SU-DHL-6 (cell line): ENCODE data around the gene CD200.

Source experiments
- H2AFZ ChIP-seq: fragments of 200-600 bp; sonication (generic); 2 replicates; pipeline ENCODE4 v1.6.1; 2014; ENCODE audit warnings: low read depth, mild to moderate bottlenecking, moderate library complexity, mixed read lengths, antibody characterized with exemption, low read length; ENCODE audit not compliant: severe bottlenecking
- H3F3A ChIP-seq: fragments of 200-600 bp; shearing (Covaris generic); 2 replicates; pipeline ENCODE4 v1.6.0; 2016; ENCODE audit warnings: antibody characterized with exemption, mild to moderate bottlenecking; ENCODE audit not compliant: insufficient read depth
- H3K27ac ChIP-seq: fragments of 200-600 bp; sonication (generic); 2 replicates; pipeline ENCODE4 v1.5.1; 2016; ENCODE audit warnings: low read depth, mild to moderate bottlenecking, low read length, moderate library complexity, mixed read lengths
- H3K27me3 ChIP-seq: fragments of 200-600 bp; sonication (generic), shearing (Covaris generic); 2 replicates; pipeline ENCODE4 v1.6.0; 2014; ENCODE audit warnings: mild to moderate bottlenecking, low read length
- H3K36me3 ChIP-seq: fragments of 200-600 bp; sonication (generic); 2 replicates; pipeline ENCODE4 v1.6.1; 2014; ENCODE audit warnings: mild to moderate bottlenecking, low read length, mixed read lengths
- H3K4me2 ChIP-seq: fragments of 300-600, 200-600 bp; shearing (Covaris generic), sonication (generic); 2 replicates; pipeline ENCODE4 v1.6.0; 2014; ENCODE audit warnings: low read length, low read depth, mild to moderate bottlenecking; ENCODE audit not compliant: poor library complexity, severe bottlenecking
- H3K4me3 ChIP-seq: fragments of 200-600 bp; sonication (generic); 2 replicates; pipeline ENCODE4 v1.5.1; 2014; ENCODE audit warnings: antibody characterized with exemption, low read length, mild to moderate bottlenecking, mixed read lengths; ENCODE audit not compliant: insufficient read depth, poor library complexity, severe bottlenecking
- H3K79me2 ChIP-seq: fragments of 200-600 bp; sonication (generic); 2 replicates; pipeline ENCODE4 v1.6.1; 2014; ENCODE audit warnings: mild to moderate bottlenecking, low read length, moderate library complexity; ENCODE audit not compliant: insufficient read depth
- H3K9ac ChIP-seq: fragments of 200-600 bp; sonication (generic); 2 replicates; pipeline ENCODE4 v1.7.0; 2014; ENCODE audit warnings: mild to moderate bottlenecking, low read length
- H3K9me2 ChIP-seq: fragments of 200-600 bp; sonication (generic); replicated peaks from 2 replicates; pipeline ENCODE4 v1.6.1; 2014; ENCODE audit warnings: low read length; ENCODE audit not compliant: insufficient read depth
- H3K9me3 ChIP-seq: fragments of 200-600 bp; sonication (generic); 2 replicates; pipeline ENCODE4 v1.6.1; 2014; ENCODE audit warnings: low read length, mixed read lengths; ENCODE audit not compliant: insufficient read depth
- H4K20me1 ChIP-seq: fragments of 200-600 bp; sonication (generic); 2 replicates; pipeline ENCODE4 v1.6.1; 2014; ENCODE audit warnings: low read depth, mild to moderate bottlenecking, antibody characterized with exemption, low read length, moderate library complexity, mixed read lengths
- CTCF ChIP-seq: fragments of 200-600 bp; sonication (generic); IDR thresholded peaks from one replicate; pipeline ENCODE4 v1.5.1; 2017; ENCODE audit warnings: antibody characterized with exemption, mild to moderate bottlenecking, low read length, moderate library complexity; ENCODE audit not compliant: insufficient read depth, poor library complexity, severe bottlenecking
- EZH2phosphoT487 ChIP-seq: fragments of 200-600 bp; sonication (generic), shearing (Covaris generic); conservative IDR thresholded peaks from 2 replicates; pipeline ENCODE4 v1.6.1; 2018; ENCODE audit warnings: mild to moderate bottlenecking, antibody characterized with exemption, low read length, moderate library complexity, mixed read lengths

The CD200 gene

GRCh38 chr3:112321867-112322652 is 10.9 kb upstream of the CD200 start:
- TF ChIP-seq EZH2phosphoT487 = no peak
- TF ChIP-seq CTCF = no peak
- H2AFZ ChIP-seq = no peak overlapping the region
- no peak overlapping the region for H3K9ac ChIP-seq
- H3K9me2 ChIP-seq = no peaks in the 10 kb centered on the region
- H3K36me3 ChIP-seq = peaks cover 1% of the 10 kb centered on the region; the same call in 1 of the 2 replicates
- no peaks in the 10 kb centered on the region for H4K20me1 ChIP-seq
- no peaks in the 10 kb centered on the region for H3K27me3 ChIP-seq
- H3K79me2 ChIP-seq = no peaks in the 10 kb centered on the region
- no peak overlapping the region for H3K4me2 ChIP-seq
- H3K9me3 ChIP-seq = no peaks in the 10 kb centered on the region
- H3K4me3 ChIP-seq = no peak overlapping the region
- H3K27ac ChIP-seq = no peak overlapping the region
- H3F3A ChIP-seq = no peaks in the 10 kb centered on the region

- Histone ChIP-seq H3K4me2 (no peak overlapping the region), H3K36me3 (no peaks in the 10 kb centered on the region), H3K79me2 (no peaks in the 10 kb centered on the region), H3K9me2 (no peaks in the 10 kb centered on the region), H3K9ac (no peak overlapping the region), H2AFZ (no peak overlapping the region), H4K20me1 (no peaks in the 10 kb centered on the region), H3K4me3 (no peak overlapping the region), H3K27me3 (no peaks in the 10 kb centered on the region), H3K9me3 (no peaks in the 10 kb centered on the region), H3K27ac (no peak overlapping the region), H3F3A (no peaks in the 10 kb centered on the region)
- TF ChIP-seq CTCF (peak; percentile 50), EZH2phosphoT487 (no peak)
Measured at GRCh38 chr3:112327371-112327951, 5.5 kb upstream of the CD200 start.

DNA sequence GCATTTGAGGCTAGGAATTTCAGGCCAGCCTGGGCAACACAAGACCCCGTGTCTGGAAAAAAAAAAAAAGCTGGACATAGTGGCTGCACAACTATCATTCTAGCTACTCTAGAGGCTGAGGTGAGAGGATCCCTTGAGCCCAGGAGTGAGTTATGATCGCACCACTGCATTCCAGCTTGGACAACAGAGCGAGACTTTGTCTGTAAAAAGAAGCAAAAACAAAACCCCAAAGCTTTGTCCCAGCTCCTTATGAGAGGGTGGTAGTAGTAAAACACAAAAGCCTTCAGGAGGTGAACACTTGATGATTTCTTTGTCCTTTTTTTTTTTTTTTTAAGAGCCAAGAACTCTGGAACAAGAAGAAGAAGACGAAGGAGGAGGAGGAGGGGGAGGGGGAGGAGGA is 1.1 kb upstream of the CD200 start:
- Histone ChIP-seq H3K9me2 (no peaks in the 10 kb centered on the region), H3K9ac (no peak overlapping the region), H3F3A (no peaks in the 10 kb centered on the region), H4K20me1 (no peaks in the 10 kb centered on the region), H3K4me3 (no peak overlapping the region), H2AFZ (no peak overlapping the region), H3K79me2 (no peaks in the 10 kb centered on the region), H3K4me2 (no peak overlapping the region), H3K36me3 (no peaks in the 10 kb centered on the region), H3K9me3 (no peaks in the 10 kb centered on the region), H3K27ac (no peak overlapping the region), H3K27me3 (no peaks in the 10 kb centered on the region)
- no peak for TF ChIP-seq EZH2phosphoT487
- TF ChIP-seq CTCF = no peak
